BJ (cell line): ENCODE results near the gene SOX30. TPM values are rescaled to one million over a fixed set of nuclear protein-coding genes. Genes with fewer than 3 reads are reported as not detected.
A peak's percentile ranks its signal among the peaks of the same experiment; 100 is the strongest.

Source experiments
- CTCF ChIA-PET: fragments of 350-600 bp; formaldehyde crosslinking; extraction: SDS; loops from one replicate; lab custom pipeline; 2021; ENCODE audit warnings: antibody characterized with exemption, inconsistent platforms; lab: Yijun Ruan, JAX
- POLR2A ChIA-PET: fragments of 300-600 bp; sonication (Branson Sonifier 250); formaldehyde crosslinking; extraction: SDS; loops from one replicate; lab custom pipeline; 2021; ENCODE audit warnings: antibody characterized with exemption; lab: Charles Lee
- DNase-seq: peaks from one replicate; pipeline ENCODE4 v3.0.0-alpha.2; 2011; ENCODE audit warnings: low read depth
- H3K27me3 ChIP-seq: 2 replicates; pipeline ENCODE4 v1.6.0; 2011; ENCODE audit warnings: low read length; ENCODE audit not compliant: control insufficient read depth, insufficient read depth
- H3K36me3 ChIP-seq: 2 replicates; pipeline ENCODE4 v1.5.1; 2011; ENCODE audit warnings: low read length; ENCODE audit not compliant: control insufficient read depth, insufficient read depth
- H3K4me3 ChIP-seq: 2 replicates; pipeline ENCODE4 v1.5.1; 2011; ENCODE audit warnings: low read depth, mild to moderate bottlenecking, control low read depth, low read length
- polyA plus RNA-seq: library from polyadenylated mRNA; depleted of rRNA; stranded (reverse); fragments of >200 nt; gene quantifications from 2 replicates; pipeline ENCODE4 v1.2.3, GENCODE V29; 2011
- TF ChIP-seq, protein P1 (sequence below): IDR thresholded peaks from 2 replicates; pipeline ENCODE4 v1.5.1; 2011; ENCODE audit warnings: low read depth, mild to moderate bottlenecking, control low read depth, inconsistent platforms, low read length, moderate library complexity; ENCODE audit not compliant: insufficient read depth

SOX30 gene
- polyA plus RNA-seq, 1 experiment: 0.07 TPM

DNA sequence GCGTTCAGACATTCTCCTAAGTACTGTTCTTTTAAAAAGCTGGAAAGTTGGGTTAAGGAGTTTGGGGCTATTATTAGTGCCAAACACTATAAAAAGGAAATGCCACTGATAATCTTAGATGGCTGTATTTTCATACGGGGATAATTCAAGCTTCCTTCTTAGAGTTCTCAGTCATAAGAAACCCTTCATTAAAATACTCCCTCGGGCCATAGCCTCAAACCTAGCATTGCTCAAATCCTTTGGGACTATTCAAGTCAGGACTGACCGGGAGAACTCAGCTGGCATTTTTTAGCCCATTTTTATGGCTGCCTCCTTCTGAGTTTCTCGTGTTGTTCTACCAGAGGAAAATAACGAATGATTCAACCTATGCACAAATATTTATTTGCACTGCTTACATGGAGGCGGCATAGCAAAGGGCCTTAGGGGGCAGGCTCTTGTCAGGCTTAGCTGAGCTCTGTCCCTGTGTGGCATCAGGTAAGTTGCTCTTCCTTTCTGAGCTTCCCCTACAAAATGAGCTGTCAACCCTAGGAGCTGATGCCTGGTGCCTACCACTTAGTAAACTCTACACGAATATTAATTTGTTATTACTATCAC, 43.2 kb downstream of the SOX30 start:
- no peak for DNase-seq
- Histone ChIP-seq H3K4me3 (no peak overlapping the region), H3K36me3 (no peaks in the 10 kb centered on the region), H3K27me3 (no peaks in the 10 kb centered on the region)
- CTCF ChIA-PET: interaction anchor here (0.7 to 1.6 kb wide), 2 partner anchors 28 to 110 kb away, joined by 3 read pairs; no protein-coding TSS in a partner anchor
- TF ChIP-seq, protein P1, sequence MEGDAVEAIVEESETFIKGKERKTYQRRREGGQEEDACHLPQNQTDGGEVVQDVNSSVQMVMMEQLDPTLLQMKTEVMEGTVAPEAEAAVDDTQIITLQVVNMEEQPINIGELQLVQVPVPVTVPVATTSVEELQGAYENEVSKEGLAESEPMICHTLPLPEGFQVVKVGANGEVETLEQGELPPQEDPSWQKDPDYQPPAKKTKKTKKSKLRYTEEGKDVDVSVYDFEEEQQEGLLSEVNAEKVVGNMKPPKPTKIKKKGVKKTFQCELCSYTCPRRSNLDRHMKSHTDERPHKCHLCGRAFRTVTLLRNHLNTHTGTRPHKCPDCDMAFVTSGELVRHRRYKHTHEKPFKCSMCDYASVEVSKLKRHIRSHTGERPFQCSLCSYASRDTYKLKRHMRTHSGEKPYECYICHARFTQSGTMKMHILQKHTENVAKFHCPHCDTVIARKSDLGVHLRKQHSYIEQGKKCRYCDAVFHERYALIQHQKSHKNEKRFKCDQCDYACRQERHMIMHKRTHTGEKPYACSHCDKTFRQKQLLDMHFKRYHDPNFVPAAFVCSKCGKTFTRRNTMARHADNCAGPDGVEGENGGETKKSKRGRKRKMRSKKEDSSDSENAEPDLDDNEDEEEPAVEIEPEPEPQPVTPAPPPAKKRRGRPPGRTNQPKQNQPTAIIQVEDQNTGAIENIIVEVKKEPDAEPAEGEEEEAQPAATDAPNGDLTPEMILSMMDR: no peak
- POLR2A ChIA-PET: no interaction called here

DNA sequence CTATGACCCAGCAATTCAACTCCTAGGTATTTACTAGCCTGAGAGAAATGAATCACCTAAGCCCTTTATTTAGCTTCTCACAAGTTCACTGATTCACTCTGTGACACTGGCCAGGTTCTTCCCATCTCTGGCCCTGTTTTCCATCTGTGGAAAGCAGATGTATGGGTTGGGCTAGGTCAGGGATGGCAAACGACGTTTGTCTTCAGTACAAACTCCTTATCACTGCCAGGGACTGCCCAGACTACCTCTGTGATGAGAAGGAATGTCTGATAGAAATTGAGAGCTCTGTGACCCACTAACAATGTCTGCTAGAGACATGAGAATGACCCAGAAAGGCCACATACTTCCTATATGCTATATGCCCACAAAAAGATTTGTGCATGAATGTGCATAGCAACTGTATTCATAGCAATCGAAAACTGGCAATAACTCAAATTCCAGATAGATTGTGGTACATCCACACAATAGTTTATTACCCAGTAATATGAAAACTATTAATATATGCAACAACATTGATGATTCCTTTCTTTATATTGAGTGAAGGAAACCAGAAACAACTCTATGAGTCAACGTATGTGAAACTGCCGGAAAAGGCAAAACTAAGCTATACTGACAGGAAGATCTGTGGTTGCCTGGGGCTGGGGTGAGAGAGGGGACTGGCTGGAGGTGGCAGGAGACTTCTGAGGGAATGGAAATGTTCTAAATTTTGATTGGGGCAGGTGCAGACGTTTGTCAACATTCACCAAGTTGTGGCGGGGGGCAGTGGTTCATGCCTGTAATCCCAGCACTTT, 44.7 kb downstream of the SOX30 start:
- Histone ChIP-seq H3K36me3 (no peaks in the 10 kb centered on the region), H3K27me3 (no peaks in the 10 kb centered on the region), H3K4me3 (no peak overlapping the region)
- CTCF ChIA-PET: no interaction called here
- POLR2A ChIA-PET: interaction anchor here (0.5 to 0.7 kb wide), 2 partner anchors 12 to 122 kb away, joined by 3 read pairs; no protein-coding TSS in a partner anchor
- TF ChIP-seq, protein P1: no peak
- DNase-seq: no peak

DNA sequence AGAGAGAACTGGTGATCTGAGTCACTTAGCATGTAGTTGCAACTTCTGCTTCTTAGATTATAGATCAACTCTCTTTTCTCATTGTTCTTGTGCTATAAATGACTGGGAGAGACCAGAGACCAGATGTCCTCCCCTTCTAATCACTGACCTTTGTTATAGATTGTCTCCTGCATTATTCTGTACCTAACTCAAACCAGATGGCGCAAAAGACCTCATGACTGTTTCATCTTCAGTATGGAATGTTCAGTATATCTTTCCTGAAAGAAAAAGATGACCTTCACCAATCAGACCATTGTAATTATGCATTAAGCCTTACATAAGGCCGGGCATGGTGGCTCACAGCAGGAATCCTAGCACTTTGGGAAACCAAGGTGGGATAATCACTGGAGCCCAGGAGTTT, 46.2 kb downstream of the SOX30 start:
- ChIA-PET CTCF (no interaction called here), POLR2A (no interaction called here)
- Histone ChIP-seq H3K27me3 (no peaks in the 10 kb centered on the region), H3K36me3 (no peaks in the 10 kb centered on the region), H3K4me3 (no peak overlapping the region)
- TF ChIP-seq, protein P1: no peak
- no peak for DNase-seq

DNA sequence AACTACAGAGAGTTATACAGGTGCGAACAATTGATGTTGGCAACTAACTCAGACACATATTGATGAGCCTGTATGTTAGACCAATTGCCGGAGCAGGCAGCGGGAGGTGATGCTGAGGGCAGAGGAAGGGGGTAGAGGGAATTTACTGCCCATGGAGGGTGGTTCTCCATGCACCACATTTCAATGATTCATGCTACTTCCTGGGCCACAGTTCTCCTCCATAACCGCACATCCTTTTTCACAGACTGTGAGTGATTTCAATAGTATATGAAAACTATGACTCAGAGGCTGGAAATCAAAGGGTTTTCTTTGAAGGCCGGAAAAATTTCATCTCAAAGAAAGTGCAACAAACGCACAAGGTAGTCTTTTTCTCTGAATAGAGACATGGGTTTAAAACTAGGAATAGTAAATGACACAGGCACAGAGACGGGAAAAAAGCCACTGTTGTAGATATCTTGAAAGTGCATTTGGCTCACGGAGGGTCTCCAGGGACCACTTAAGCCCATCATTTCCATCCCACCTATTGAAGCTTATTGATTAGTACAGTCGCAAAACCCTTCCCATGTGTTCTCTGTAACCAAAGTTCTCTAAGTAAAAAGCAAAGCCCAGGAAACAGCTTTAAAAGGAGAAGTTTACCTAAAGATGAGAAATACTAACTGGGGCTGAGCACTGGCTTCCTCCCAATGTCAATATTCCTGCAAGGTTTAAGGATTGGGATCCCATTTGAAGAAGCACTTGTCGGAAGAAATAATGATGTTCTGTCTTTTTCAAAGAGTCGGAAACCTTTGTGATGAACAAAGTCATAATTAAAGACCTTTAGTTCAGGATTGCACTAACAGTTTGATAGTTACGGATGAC, 48.7 kb downstream of the SOX30 start:
- H3K36me3 ChIP-seq: no peaks in the 10 kb centered on the region
- H3K4me3 ChIP-seq: no peak overlapping the region
- DNase-seq: peak; percentile 54
- POLR2A ChIA-PET: no interaction called here
- TF ChIP-seq, protein P1: no peak
- CTCF ChIA-PET: no interaction called here
- no peaks in the 10 kb centered on the region for H3K27me3 ChIP-seq

DNA sequence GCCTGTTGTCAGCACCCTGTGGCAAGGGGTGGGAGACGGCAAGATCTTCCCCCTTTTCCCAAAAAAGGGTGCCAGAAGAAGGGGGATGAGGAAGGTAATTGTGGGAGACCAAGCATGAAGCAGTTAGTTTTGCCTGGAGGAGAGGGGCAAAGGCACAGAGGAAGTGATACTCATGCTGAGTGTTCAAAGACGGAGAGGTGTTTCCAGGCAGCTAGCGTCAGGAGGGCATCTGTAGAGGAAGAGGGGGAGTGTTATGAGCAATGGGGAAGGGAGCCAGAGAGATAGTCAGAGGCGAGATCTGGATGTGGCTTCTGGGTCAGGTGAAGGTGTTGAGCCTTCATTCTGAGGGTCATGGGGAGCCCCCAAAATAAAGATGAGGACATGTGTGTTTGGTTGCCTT, 49.7 kb downstream of the SOX30 start:
- no peaks in the 10 kb centered on the region for H3K27me3 ChIP-seq
- no peak for DNase-seq
- POLR2A ChIA-PET: no interaction called here
- CTCF ChIA-PET: no interaction called here
- TF ChIP-seq, protein P1: no peak
- no peaks in the 10 kb centered on the region for H3K36me3 ChIP-seq
- no peak overlapping the region for H3K4me3 ChIP-seq
